ENCODE results near the gene SMCO1. TPM values are rescaled to one million over a fixed set of nuclear protein-coding genes. Genes with fewer than 3 reads are reported as not detected.
"Not testable (repeated sequence)": the region's sequence is repeated elsewhere in the genome, so short reads cannot be mapped to it uniquely, and the experiment has no call there.

Gene SMCO1
- total and polyA plus RNA-seq, 2 experiments from 2014 or later, result not detected

GRCh38 chr3:196462680-196463477 lies 52.3 kb downstream of the SMCO1 start:
- H4K20me1 ChIP-seq (replicated peaks; ENCODE audit: insufficient read depth); H3K27me3 ChIP-seq (ENCODE audit: insufficient read depth); H3K36me3 ChIP-seq (ENCODE audit: insufficient read depth); DNase-seq (ENCODE audit: low spot score); H3K27me3 Mint-ChIP-seq (ENCODE audit: insufficient read depth, low read depth, poor library complexity); H3K4me2 ChIP-seq; ATAC-seq; H3K4me1 ChIP-seq (ENCODE audit: insufficient read depth); H3K4me3 Mint-ChIP-seq; H3F3A ChIP-seq (replicated peaks; ENCODE audit: low read depth); H3K27ac Mint-ChIP-seq; H3K36me3 Mint-ChIP-seq (ENCODE audit: low read depth); H3K9me3 Mint-ChIP-seq; H3K9me2 ChIP-seq (ENCODE audit: insufficient read depth); H3K4me1 Mint-ChIP-seq; H3K79me2 ChIP-seq (replicated peaks; ENCODE audit: insufficient read depth); H2AFZ ChIP-seq; H3K4me3 ChIP-seq; H3K27ac ChIP-seq (ENCODE audit: low read depth): not testable (repeated sequence)

- DNase-seq (ENCODE audit: low spot score) (no peak), ATAC-seq (no peak)
- H3K36me3 ChIP-seq (ENCODE audit: insufficient read depth), result no peaks in the 10 kb centered on the region
- Mint-ChIP-seq H3K4me3 (no peak overlapping the region), H3K36me3 (ENCODE audit: low read depth) (no peaks in the 10 kb centered on the region), H3K4me1 (no peaks in the 10 kb centered on the region), H3K27me3 (ENCODE audit: insufficient read depth, low read depth, poor library complexity) (peaks cover 4% of the 10 kb centered on the region), H3K9me3 (no peaks in the 10 kb centered on the region), H3K27ac (no peak overlapping the region)
- no peak overlapping the region for H3K27ac ChIP-seq (ENCODE audit: low read depth)
- no peak overlapping the region for H2AFZ ChIP-seq
- H3K4me1 ChIP-seq (ENCODE audit: insufficient read depth), result no peaks in the 10 kb centered on the region
- no peaks in the 10 kb centered on the region; the same call in 1 of the 2 replicates for H3K9me2 ChIP-seq (ENCODE audit: insufficient read depth)
- no peak overlapping the region for H3K4me2 ChIP-seq
- no peaks in the 10 kb centered on the region for H3K79me2 ChIP-seq (replicated peaks; ENCODE audit: insufficient read depth)
- H3F3A ChIP-seq (replicated peaks; ENCODE audit: low read depth), result 0 out of 2 replicates have a peak, but pooled peaks cover 3% of the 10 kb centered on the region
- H3K4me3 ChIP-seq, result no peak overlapping the region
- TF ChIP-seq EZH2phosphoT487 (IDR thresholded peaks at IDR 0.05; ENCODE audit: unreplicated experiment), result no peak
- TF ChIP-seq ETS1 (IDR thresholded peaks at IDR 0.05), result no peak
- TF ChIP-seq ZNF331 (CRISPR knock-in tag; IDR thresholded peaks at IDR 0.05; ENCODE audit: low read depth), result no peak
- no peak for TF ChIP-seq REST (IDR thresholded peaks at IDR 0.05; ENCODE audit: unreplicated experiment)
- no peak for TF ChIP-seq POLR2AphosphoS5 (IDR thresholded peaks at IDR 0.05; ENCODE audit: low read depth)
- no peaks in the 10 kb centered on the region for H3K27me3 ChIP-seq (ENCODE audit: insufficient read depth)
- H4K20me1 ChIP-seq (replicated peaks; ENCODE audit: insufficient read depth), result no peaks in the 10 kb centered on the region
These were observed 57.1 kb downstream of the SMCO1 start for GRCh38 chr3:196458063-196458462.

Data from GM23338 (cell line).